LNCaP clone FGC (cell line): Measurements from ENCODE around the gene RAPGEF5.

Experiments used
- DNase-seq: peaks from one replicate; pipeline ENCODE4 v3.0.0-alpha.2; 2011; ENCODE audit warnings: low read depth
- H3K4me3 ChIP-seq: 2 replicates; pipeline ENCODE4 v1.5.1; 2011; ENCODE audit warnings: mild to moderate bottlenecking, low read depth, low read length, control low read depth
- CTCF ChIP-seq: IDR thresholded peaks from 2 replicates; pipeline ENCODE4 v1.5.1; 2012; ENCODE audit warnings: mild to moderate bottlenecking; ENCODE audit not compliant: control insufficient read depth, insufficient read depth; ENCODE audit errors: extremely low read depth

The RAPGEF5 gene

GRCh38 chr7:22159341-22159740, 197.6 kb downstream of the RAPGEF5 start:
- TF ChIP-seq CTCF = no peak
- H3K4me3 ChIP-seq = no peak overlapping the region
- no peak for DNase-seq

GRCh38 chr7:22157552-22157951, 199.4 kb downstream of the RAPGEF5 start:
- no peak overlapping the region for H3K4me3 ChIP-seq
- no peak for DNase-seq
- TF ChIP-seq CTCF = no peak

- TF ChIP-seq CTCF = no peak
- no peak for DNase-seq
- H3K4me3 ChIP-seq = no peak overlapping the region
Measured at GRCh38 chr7:22156205-22156604, 200.7 kb downstream of the RAPGEF5 start.

- no peak overlapping the region for H3K4me3 ChIP-seq
- no peak for TF ChIP-seq CTCF
- no peak for DNase-seq
Measured at GRCh38 chr7:22154143-22154529, 202.8 kb downstream of the RAPGEF5 start.

DNA sequence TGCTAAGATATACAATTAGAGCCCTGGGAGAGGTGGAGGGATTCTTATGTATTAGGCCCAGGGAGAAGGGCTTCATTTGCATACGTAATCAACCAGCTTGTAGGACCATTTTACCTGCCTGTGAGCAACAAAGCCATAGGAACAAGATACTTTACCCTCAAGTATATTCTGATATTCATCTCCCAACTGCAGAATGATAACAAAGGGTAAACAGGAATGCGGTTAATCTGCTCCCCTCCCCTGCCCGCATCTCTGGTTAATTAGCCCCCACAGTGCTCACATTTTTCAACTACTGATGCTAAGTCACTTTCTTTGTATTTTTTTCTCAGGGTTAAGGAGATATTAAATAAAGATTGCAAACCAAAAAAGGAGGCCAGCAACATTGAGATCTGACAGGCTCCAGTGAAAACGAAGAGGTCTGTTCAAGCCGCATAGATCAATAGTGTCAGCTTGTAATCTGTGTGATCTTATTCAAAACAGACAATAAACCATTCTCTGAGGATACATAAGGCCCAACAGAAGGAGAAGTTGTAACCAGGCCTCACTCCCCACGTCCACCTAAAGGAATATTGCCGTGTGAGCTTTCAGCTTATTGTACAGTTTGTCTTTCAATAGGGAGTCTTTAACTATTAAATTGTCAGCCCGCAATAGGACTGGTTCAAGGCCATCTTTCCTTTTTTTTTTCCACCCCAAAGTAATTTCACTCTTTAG, 203.4 kb downstream of the RAPGEF5 start:
- no peak overlapping the region for H3K4me3 ChIP-seq
- TF ChIP-seq CTCF = no peak
- no peak for DNase-seq

- TF ChIP-seq CTCF = no peak
- no peak overlapping the region for H3K4me3 ChIP-seq
- no peak for DNase-seq
Measured at GRCh38 chr7:22152690-22153089, 204.3 kb downstream of the RAPGEF5 start.

GRCh38 chr7:22151901-22152300, 205.1 kb downstream of the RAPGEF5 start:
- no peak for TF ChIP-seq CTCF
- H3K4me3 ChIP-seq = no peak overlapping the region
- DNase-seq = no peak
